ENCODE measurements around the gene PRELP.
A peak's percentile ranks its signal among the peaks of the same experiment; 100 is the strongest.

PRELP gene

DNA sequence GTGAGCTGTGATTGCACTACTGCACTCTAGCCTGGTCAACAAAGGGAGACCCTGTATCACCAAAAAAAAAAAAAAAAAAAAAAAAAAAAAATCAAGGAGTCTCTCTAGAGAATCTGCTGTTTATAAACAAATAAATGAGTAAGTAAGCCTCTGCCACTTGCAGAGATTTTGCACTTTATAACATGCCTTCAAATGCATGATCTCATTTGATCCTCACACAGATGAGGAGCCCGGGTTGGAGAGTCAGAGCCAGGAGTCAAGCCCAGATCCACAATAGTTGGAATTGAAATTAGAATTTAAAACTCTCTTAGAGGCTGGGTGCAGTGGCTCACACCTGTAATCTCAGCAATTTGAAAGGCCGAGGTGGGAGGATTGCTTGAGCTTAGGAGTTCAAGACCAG is 4.0 kb downstream of the PRELP start:
- DNase-seq, result no peak

DNA sequence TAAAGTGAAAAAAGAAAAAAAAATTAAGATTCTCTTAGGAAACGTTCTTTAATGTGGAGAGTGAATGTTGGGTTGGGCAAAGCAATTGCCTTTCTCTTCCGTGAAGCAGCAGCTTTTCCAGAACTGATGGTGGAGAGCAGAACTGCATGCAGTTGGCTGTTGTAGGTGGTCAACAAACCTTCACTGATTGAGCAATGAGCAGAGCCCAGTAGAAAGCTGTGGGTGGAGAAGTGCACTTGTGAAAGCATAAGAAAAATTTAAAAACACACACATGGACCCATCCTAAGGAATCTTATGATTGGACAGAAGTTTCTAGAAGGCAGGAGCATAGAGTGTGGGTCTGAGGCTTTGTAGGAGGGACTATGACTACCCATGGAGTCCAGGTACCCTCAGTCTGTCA is 4.5 kb downstream of the PRELP start:
- no peak for DNase-seq

DNA sequence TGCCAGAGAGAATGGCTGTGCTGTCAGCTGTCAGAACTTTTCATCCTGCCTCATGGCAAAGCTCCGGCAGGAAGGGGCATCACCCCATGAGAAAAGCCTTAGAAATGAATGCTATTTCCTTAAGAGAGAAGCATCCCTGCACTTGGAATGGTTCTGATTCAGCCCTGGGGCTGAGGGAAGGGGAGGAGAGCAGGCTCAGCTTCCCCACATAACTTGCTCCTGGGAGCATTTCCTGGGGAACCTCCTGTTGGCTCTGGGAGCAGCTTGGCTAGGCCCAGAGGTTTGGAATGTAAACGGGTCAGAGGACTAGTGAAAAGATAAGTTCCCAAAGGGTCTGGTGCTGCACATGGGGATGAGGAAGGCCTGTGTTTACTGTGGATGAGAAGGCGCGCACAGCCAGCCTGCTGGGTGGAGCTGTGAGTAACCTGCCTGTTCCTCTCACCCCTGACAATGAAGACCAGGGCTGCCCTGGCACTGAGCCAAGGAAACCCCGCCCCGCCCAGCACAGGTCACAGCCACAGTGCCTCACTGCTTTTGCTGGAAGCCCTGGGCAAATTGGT is 5.0 kb downstream of the PRELP start:
- peak; percentile 57 for DNase-seq

DNA sequence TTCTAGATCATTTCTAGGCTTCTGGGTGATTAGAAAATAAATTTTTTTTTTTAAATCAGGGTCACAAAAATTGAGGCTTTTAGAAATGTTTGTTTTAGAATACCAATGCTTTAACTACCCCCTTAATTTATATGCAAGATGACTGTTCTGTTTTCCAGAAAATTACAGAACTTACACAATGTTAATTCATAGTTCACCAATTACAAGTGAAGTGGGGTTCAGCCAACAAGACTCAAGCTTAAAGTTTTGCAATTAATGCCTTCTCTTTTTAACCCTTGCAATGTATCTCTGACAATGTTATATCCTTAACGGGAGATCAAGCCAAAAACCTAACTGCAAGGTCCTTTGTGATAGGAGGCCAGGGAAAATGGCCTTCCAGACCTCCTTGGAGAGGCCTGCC is 5.6 kb downstream of the PRELP start:
- DNase-seq, result no peak

DNA sequence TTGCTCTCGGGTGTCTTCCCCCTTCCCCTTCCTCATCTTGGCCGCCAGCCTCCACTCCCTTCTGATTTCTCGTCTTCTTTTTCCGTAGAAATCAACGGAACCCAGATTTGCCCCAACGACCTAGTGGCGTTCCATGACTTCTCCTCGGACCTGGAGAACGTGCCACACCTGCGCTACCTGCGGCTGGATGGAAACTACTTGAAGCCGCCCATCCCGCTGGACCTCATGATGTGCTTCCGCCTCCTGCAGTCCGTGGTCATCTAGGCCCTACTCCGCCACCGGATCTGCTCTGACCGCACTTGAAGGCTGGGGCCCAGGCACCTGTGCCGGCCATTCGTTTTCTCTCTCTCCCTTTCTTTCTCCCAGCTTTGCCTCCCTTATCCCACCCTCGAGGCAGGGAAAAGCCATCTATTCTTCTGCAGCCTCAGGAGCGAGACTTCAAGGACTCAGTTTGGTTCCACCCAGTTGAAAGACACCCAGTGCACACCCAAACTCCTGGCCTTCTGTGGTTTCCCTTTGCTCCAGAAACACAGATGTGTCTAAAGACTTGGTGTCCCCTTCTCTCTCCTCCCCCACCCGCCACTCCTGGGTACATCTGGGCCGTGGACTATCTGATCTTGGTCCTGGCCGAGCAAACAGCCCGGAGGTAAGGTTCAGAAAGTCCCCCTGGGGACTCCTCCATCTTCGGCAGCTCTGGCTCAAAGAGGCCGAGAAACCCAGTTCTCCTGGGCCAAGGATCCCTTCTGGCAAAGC is 11.2 kb downstream of the PRELP start:
- DNase-seq, result no peak

DNA sequence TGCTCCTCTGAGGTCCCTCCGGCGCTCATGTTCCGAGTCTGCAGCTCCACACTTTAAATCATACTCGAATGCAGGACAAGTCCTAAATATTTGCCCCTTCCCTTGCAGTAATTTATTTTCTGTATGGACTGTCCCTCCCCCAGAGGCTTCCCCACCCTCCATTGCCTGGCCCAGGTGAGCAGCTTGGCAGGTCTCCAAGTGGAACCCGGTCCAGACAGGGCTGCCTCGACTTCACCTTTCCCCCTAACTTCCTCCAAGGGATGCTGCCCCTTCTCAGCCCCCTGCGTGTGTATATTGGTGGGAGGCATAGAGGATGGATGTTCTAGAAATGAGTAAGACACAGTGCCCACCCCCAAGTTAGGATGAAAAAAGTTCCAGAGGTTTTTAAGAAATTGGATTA is 12.9 kb downstream of the PRELP start:
- no peak for DNase-seq

DNA sequence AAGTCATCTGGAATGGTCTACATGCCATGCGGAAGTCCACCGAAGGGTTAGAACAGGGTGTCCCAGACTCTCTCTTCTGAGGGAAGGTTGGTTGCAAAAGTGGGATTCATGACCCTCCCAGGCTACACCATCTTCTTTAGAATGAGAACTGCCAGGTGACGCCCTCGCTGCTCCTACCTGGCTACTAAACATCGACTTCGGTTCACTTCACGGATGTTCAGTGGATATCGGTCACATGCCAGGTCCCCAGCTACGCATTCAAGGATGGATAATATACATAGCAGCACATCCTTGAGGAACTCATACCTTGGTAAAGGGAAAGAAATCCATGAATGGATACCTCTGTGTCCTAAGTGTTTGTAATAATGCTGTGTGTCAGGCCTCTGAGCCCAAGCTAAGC is 15.0 kb downstream of the PRELP start:
- no peak for DNase-seq

DNA sequence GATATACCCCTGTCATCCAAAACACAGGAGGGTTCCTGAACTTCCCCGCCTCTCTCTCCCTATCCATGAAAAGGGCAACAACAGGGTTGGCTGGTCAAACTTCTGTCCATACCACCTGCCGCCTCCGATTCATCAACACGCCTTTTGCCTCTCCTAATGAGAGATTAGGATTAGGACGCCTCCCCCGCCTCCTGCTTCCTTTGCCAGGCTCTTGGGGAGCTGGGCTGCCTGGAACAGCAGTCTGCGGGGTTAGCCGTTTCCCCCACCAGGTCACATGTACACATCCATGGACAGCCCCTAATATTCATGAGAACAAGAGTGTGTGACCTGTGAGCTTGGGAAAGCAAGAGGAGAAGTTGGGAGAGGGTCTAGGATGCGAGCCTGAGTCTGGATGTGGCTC is 16.1 kb downstream of the PRELP start:
- no peak for DNase-seq

DNA sequence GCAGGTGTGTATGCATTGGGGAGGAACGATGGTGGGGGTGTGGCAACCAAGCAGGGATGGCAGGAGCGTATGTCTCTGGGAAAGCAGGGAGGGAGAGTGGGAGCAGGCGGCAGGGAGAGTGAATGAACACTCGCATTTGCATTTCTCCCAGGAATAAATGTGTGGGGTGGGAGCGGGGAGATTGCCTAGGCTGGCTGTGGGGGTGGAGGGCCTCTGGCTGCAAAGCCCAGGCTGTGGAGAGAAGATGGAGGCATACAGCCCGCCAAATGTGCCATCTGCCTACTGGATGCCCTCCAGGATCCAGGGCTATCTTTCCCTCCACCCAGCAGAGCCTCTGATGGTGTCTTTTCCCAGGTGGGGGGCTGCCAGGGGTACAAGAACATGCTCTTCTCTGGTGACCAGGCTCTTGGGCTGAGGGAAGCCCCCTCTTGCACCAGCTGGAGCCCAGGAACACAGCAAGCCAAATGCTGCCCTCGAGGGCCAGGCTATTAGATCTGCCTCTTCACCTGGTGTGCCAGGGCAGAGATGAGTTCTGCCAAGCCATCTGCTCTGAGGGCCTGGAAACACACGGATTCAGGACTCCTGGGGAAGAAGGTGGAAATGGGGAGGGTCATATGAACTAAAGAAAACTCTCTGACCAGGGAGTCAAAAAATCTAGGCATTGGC is 16.6 kb downstream of the PRELP start:
- no peak for DNase-seq

DNA sequence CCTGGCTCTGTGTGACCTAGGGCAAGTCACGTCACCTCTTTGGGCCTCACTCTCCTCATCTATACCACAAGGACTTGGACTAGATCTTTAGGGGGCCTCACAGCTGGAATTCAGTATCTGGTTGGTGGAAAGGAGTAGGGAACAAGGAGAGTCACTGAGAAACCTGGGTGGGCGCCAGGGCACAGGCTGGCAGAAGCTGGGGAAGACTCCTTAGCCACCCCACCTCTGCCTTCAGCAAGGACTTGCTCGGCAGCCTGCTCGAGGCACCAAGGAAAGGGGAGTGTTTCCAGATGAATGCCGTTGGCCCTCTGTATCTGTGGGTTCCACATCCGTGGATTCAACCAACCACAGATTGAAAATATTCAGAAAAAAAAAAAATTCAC is 17.1 kb downstream of the PRELP start:
- no peak for DNase-seq

DNA sequence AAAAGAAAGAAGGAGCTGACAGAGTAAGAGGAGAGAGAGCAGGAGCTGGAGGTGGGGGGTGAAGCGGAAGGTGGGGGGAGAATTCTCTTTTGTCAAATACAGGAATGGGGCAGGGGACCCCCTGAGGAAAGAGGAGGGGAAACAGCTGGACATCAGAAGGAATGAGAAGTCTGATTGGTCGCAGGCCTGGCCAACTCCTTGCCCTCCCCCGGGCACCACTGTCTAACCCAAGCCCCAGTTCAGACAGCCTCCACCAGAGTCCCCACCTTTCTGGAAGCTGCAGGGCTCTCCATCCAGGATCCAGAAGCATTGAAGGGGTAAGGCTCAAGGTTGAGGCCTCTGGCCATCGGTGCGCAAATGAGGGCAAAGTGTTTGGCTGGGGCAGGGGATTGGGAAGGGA is 18.3 kb downstream of the PRELP start, which contains the start of gene OPTC:
TSS of gene OPTC (plus strand) at position 253 of the 400 bp plus-strand sequence. CDS start 1,853 bp downstream, outside the sequence.
- no peak for DNase-seq

DNA sequence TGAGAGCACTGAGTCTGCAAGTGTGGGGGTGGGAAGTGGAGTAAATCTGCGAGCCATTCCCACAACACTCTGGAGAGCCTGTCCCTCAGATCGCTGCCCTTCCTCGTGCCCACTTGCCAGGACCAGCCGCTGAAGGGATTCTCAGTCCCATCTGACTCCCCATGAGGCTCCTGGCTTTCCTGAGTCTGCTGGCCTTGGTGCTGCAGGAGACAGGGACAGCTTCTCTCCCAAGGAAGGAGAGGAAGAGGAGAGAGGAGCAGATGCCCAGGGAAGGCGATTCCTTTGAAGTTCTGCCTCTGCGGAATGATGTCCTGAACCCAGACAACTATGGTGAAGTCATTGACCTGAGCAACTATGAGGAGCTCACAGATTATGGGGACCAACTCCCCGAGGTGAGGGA is 20.2 kb downstream of the PRELP start:
- no peak for DNase-seq

DNA sequence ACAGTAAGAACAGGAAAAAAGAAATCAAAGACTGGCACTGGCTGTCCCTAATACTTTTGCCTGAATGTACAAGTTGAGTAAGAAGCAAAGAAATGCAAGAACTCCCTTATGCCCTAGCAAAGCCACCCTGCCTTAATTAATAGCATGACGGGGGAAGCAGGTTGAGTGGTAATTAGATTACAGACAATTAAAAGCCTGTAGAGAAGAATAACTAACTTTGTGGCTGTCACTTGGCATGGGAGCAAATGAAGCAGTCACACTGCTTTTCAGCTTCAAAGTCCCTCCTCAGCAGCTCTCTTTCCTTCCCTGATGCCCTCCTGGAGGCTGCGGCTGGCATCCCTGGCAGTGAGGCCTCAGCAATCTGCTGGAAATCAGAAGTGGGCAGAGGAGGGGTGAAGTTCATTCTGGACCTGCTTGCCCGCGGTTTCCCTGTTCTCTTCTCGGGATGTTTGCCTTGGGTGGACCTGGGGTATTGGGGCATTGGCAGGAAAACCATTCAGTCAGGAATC is 21.7 kb downstream of the PRELP start:
- no peak for DNase-seq

DNA sequence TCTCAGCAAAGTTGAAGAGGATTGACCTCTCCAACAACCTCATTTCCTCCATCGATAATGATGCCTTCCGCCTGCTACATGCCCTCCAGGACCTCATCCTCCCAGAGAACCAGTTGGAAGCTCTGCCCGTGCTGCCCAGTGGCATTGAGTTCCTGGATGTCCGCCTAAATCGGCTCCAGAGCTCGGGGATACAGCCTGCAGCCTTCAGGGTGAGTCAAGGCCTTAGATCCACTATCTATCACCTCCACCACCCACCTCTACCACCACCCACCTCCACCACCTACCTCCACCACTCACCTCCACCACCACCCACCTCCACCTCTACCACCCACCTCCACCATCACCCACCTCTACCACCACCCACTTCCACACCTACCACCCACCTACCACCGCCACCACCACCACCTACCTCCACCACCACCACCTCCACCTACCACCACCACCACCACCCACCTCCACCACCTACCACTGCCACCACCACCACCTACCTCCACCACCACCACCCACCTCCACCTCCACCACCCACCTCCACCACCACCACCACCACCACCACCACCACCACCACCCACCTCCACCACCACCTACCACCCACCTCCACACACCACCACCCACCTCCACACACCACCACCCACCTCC is 24.2 kb downstream of the PRELP start:
- no peak for DNase-seq

DNA sequence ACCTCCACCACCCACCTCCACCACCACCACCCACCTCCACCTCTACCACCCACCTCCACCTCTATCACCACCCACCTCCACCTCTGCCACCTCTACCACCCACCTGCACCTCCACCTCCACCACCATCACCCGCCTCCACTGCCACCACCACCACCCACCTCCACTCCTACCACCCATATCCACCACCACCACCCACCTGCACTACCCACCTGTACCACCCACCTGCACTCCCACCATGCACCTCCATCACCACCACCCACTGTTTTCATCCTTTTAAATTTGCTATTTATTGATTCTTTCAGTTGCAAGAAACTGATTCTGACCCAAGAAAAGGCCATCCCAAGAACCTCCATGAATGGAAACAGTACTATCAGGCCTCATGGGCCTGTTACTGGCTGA is 24.7 kb downstream of the PRELP start:
- no peak for DNase-seq

DNA sequence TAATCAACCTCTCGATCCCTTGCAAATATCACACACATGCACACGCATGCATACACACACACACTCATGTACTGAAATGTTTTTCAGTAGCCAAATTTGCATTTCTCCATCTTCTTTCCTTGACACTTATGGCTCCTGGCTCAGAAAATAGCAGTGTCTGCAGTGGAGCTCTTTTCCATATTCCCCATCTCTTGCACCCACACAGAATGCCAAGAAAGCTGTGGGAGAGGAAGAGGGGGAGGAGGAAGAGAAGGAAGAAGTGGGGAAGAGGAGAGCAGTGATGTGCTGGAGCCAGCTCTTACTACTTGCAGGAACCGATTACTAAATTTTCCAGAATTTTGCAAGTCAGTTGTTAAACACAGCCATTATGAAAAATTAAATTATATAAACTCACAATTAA is 28.2 kb downstream of the PRELP start:
- DNase-seq, result no peak

DNA sequence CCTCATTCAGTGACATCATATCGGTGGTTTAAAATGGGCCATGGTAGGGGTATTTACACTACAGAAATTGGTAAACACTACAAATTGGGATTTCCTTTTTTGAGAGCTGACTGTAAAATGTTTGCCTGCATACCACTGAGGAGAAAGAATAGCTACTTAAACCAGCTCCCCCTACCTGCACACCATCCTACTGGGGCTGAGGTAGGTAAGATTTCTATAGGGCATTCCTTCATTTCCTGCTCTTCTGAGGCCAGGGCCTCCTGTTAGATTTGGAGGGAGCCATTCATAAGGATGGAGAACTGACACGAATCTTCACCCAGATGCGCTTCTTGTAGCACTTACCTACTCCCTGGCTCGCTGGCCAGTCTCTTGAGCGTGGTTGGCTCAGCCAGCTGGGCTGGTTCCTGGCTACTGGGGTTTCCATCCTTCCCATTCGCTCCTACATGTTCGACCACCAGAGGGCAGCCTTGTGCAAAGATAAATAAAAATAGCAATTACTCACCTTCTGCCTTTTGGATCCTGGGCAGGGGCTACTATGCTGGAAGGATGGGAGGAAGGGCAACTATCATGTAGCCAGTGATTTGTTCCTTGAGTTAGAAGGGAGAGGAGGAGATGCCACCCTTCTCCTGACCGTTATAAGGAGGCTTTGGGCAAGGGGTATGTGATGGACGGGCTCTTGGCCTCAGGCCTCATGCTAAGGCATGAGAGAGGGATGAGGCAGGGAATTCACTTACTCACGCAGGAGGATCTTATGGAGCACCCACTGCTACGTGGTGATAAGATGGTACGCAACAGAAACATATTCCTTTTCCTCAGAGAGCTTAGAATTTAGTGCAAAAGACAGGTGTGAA is 29.0 kb downstream of the PRELP start:
- DNase-seq, result peak; percentile 61

DNA sequence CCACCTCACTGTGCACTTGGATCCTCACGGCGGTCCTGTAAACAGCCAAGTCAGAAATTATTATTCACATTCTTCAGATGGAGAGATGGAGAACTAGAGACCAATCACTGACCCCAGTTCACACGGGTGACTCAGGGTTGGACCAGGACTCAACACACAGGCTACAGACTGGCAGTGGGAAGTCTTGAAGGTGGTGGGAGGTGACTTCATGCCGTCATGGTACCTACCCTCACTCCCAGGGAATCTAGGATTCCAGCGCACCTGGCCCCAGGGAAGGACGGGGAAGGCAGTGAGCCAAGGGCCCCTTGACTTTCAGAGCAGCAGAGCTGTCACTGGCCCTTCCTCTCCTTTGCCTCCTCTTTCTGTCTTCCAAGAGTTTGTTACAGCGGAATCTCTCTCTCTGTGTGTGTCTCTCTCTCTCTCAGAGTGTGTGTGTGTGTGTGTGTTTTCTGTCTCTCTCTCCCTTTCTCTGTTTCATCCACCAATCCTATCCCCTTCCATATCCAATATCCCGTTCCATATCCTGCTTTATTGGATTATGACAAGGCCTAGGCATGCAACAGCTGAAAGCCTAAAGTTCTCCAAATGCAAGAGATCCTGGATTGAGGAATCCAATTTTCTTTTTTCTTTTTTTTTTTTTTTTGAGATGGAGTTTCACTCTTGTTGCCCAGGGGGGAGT is 30.1 kb downstream of the PRELP start:
- DNase-seq, result no peak

DNA sequence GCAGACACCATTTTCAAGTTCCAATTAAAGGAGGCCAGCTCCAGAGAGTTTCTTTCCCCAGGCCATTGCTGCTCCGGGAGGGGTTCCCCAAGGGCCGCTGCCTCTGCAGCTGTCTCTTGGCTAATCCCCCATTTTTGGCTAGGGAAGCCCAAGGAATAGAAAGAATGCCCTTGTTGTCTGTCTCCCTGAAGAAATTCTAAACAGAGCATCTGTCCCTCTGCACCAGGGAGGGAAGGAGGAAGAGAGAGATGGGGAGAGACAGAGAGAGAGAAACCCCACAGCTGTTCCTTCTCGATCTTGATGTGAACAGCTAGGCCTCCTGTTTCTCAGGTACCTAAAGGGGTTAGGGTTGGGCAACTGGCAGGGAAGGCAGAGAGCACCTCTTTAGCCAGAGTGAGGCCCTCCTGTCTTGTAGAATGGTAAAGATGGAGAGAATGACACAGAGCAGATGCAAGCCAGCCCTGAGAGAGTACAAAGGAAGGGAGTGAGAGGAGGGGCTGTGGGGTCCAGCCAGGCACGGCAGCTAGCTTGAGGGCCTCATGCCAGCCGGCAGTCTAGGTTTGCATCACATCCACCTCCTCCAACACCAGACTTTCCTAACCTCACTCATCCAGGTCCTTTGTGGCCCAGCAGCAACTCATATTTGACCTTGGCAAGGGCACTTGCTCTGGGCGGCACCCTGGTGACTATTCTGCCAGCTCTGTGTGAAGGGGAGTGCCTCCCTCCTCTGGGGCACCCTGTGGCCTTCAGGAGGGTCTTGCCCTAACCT is 31.4 kb downstream of the PRELP start:
- no peak for DNase-seq

DNA sequence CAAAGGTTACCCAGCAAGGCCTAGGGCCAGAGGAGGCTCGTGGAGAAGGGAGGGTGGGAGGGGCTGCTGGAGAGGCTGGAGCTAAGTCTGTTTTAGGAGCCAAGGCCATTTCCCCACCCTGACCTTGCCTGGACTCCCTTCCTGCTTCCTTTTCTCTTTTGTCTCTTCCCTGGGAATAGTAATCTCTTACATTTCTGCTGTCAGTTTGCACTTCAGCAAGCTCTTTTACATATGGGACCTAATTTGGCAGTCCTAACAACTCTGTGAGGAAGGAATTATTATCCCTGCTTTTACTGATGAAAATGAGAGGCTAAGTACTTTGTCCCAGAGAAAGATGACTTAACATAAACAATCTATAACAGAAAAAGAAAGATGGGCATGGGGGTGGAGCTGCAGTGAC is 32.2 kb downstream of the PRELP start:
- DNase-seq, result no peak

DNA sequence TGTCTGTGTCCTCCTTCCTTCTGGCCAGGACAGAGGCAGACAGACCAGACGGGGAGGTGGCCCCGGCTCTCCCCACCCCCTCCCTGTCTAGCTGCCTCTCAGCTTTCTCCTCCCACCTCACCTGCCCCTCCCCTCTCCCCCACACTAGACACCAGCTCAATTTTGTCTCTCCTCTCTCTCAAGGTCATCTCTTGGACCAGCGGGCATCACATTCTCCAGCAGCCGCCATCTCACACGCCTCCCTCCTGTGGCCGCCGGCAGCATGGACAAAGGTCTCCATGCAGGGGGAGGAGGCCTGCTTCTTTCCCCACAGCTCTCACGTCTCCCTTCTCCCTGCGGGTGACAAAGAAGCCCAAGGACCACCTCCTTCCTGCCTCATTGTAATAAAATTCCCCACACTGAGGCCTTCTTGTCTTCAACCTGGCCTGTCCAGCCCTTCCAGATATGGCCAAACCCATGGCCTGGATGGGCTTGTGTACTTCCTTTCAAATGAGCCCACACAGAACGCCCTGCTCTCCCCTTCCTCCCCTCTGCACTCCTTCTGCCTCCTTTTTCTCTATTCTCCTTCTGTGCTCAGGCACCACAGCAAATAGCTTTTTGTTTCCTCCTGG is 33.0 kb downstream of the PRELP start:
- DNase-seq, result no peak

Data from CD4-positive, alpha-beta T cell treated with Interleukin-15 for 1 hour (primary cell).